ENCODE data around the gene PLD4.
A peak's percentile ranks its signal among the peaks of the same experiment; 100 is the strongest.

PLD4 gene

DNA sequence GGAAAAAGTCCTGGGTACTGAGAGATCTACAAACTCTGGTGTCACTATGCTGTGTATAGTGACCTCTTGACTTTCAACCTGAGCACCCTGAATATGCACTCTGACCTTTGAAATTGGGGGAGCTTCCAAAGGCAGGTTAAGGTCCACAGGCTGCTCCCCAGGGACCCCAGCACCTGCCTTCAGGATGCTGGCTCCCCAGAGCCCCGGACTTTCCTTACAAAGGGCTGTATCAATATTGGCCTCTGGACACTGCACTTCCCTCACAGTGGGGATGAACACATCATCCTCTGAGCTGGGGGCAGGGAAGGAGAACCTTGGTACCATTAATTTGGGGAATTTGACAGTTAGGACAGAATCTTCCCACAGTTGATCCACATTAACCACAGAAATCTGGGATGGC is 14.3 kb downstream of the PLD4 start:
- Histone ChIP-seq H3K27me3 (ENCODE audit: insufficient read depth, poor library complexity, severe bottlenecking) (peaks cover 21% of the 10 kb centered on the region), H3K27ac (replicated peaks) (no peak overlapping the region), H3K4me3 (replicated peaks; ENCODE audit: insufficient read depth, low read length) (no peak overlapping the region)
- TF ChIP-seq CTCF (IDR thresholded peaks at IDR 0.05; ENCODE audit: insufficient read depth, low read length) (no peak), GABPA (IDR thresholded peaks at IDR 0.05; ENCODE audit: low read depth) (no peak), SPI1 (IDR thresholded peaks at IDR 0.05; ENCODE audit: borderline replicate concordance, low read depth) (no peak), POLR2AphosphoS5 (IDR thresholded peaks at IDR 0.05; ENCODE audit: low read depth) (no peak)
- DNase-seq (ENCODE audit: low read depth in 1 of 2, low spot score in 1 of 2), result no peak

DNA sequence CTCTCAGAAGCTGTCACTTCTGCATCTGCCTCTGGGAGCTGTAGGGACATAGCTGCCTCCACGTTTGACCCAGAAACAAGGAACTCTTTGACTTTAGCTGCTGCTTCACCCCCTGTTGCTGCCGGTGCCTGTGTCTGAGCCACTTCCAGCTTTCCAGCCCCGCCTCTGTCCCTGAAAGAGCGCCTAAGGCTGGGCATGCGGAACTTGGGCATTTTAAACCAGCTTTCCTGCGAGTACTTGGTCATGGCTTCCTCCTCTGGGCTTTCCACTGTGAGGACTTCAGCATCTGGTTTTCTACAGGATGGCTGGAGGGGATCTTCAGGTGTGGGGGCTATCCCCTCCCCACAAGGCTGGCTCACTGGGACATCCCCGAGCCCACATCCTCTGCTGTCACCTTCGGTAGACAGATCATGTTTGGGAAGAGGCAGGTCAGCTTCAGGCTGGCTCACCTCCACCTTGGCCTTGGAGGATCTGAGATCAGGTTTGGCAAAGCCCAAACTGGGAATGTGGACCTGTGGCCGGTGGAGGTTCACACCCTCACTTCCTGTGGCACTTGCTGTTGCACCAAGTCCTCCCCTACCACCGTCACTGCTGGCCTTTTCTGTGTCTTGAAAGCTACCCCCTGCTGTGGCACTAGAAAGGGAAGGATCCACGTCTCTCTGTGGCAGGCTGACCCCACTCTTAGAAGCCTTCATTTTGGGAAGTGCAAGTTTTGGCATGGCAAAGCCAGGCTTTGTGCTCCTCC is 15.2 kb downstream of the PLD4 start:
- TF ChIP-seq, protein P1, sequence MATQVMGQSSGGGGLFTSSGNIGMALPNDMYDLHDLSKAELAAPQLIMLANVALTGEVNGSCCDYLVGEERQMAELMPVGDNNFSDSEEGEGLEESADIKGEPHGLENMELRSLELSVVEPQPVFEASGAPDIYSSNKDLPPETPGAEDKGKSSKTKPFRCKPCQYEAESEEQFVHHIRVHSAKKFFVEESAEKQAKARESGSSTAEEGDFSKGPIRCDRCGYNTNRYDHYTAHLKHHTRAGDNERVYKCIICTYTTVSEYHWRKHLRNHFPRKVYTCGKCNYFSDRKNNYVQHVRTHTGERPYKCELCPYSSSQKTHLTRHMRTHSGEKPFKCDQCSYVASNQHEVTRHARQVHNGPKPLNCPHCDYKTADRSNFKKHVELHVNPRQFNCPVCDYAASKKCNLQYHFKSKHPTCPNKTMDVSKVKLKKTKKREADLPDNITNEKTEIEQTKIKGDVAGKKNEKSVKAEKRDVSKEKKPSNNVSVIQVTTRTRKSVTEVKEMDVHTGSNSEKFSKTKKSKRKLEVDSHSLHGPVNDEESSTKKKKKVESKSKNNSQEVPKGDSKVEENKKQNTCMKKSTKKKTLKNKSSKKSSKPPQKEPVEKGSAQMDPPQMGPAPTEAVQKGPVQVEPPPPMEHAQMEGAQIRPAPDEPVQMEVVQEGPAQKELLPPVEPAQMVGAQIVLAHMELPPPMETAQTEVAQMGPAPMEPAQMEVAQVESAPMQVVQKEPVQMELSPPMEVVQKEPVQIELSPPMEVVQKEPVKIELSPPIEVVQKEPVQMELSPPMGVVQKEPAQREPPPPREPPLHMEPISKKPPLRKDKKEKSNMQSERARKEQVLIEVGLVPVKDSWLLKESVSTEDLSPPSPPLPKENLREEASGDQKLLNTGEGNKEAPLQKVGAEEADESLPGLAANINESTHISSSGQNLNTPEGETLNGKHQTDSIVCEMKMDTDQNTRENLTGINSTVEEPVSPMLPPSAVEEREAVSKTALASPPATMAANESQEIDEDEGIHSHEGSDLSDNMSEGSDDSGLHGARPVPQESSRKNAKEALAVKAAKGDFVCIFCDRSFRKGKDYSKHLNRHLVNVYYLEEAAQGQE (IDR thresholded peaks at IDR 0.05; ENCODE audit: insufficient replicate concordance, low read depth), result no peak
- TF ChIP-seq SPI1 (IDR thresholded peaks at IDR 0.05; ENCODE audit: borderline replicate concordance, low read depth), result 0 out of 2 replicates have a peak, but pooled peaks have one; percentile 7
- Histone ChIP-seq H3K27ac (replicated peaks) (no peak overlapping the region), H3K4me3 (replicated peaks; ENCODE audit: insufficient read depth, low read length) (no peak overlapping the region), H3K27me3 (ENCODE audit: insufficient read depth, poor library complexity, severe bottlenecking) (peaks cover 13% of the 10 kb centered on the region)
- peak in 1 of 2 experiments; percentile 43 for DNase-seq (ENCODE audit: low read depth in 1 of 2, low spot score in 1 of 2)

DNA sequence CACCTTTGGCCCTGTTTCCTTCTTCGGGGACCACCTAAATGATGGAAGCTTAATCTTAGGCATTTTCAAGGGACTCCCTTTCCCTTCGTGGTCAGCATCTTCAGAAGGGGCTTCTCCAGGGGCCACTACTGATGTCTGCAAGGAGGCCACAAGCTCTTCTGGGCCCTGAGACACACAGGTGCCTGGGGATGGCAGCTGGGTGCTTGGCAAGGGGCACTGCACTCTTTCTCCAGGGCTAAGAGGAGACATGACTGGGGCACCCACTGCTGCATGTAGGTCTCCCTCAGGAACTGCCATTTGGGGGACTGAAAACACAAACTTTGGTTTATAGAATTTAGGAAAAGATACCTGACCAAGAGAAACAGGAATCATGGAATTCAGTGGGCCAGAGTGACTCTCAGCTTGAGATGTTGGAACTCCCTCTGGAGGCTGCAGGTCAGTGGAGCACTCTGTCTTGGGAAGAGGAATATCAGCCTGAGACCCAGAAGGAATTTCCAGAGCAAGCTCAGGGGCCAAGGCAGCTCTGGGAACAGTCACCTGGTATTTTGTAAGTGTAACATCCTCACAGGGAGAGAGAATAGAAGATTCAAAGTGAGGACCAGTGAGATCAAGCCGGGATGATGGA is 16.0 kb downstream of the PLD4 start:
- Histone ChIP-seq H3K27ac (replicated peaks) (no peak overlapping the region), H3K27me3 (ENCODE audit: insufficient read depth, poor library complexity, severe bottlenecking) (peaks cover 7% of the 10 kb centered on the region), H3K4me3 (replicated peaks; ENCODE audit: insufficient read depth, low read length) (no peak overlapping the region)
- DNase-seq (ENCODE audit: low read depth in 1 of 2, low spot score in 1 of 2), result no peak
- TF ChIP-seq, protein P1 (IDR thresholded peaks at IDR 0.05; ENCODE audit: insufficient replicate concordance, low read depth), result no peak
- TF ChIP-seq POLR2AphosphoS5 (IDR thresholded peaks at IDR 0.05; ENCODE audit: low read depth) (no peak), GABPA (IDR thresholded peaks at IDR 0.05; ENCODE audit: low read depth) (no peak), SPI1 (IDR thresholded peaks at IDR 0.05; ENCODE audit: borderline replicate concordance, low read depth) (no peak), CTCF (IDR thresholded peaks at IDR 0.05; ENCODE audit: insufficient read depth, low read length) (no peak)

- no peak overlapping the region for H3K27ac ChIP-seq (replicated peaks)
- no peak for DNase-seq (ENCODE audit: low read depth in 1 of 2, low spot score in 1 of 2)
- no peak overlapping the region for H3K4me3 ChIP-seq (replicated peaks; ENCODE audit: insufficient read depth, low read length)
- peaks cover 7% of the 10 kb centered on the region for H3K27me3 ChIP-seq (ENCODE audit: insufficient read depth, poor library complexity, severe bottlenecking)
- TF ChIP-seq, protein P1 (IDR thresholded peaks at IDR 0.05; ENCODE audit: insufficient replicate concordance, low read depth), result no peak
- TF ChIP-seq GABPA (IDR thresholded peaks at IDR 0.05; ENCODE audit: low read depth) (no peak), CTCF (IDR thresholded peaks at IDR 0.05; ENCODE audit: insufficient read depth, low read length) (no peak), POLR2AphosphoS5 (IDR thresholded peaks at IDR 0.05; ENCODE audit: low read depth) (no peak), SPI1 (IDR thresholded peaks at IDR 0.05; ENCODE audit: borderline replicate concordance, low read depth) (no peak)
Observed at GRCh38 chr14:104941508-104942365, 17.1 kb downstream of the PLD4 start.
